ENCODE results near the gene RBBP8. TPM values are rescaled to one million over a fixed set of nuclear protein-coding genes. Genes with fewer than 3 reads are reported as not detected.

RBBP8 gene
- total RNA-seq, 2 donors from 2014 or later = 9.7 to 10.2 TPM

DNA sequence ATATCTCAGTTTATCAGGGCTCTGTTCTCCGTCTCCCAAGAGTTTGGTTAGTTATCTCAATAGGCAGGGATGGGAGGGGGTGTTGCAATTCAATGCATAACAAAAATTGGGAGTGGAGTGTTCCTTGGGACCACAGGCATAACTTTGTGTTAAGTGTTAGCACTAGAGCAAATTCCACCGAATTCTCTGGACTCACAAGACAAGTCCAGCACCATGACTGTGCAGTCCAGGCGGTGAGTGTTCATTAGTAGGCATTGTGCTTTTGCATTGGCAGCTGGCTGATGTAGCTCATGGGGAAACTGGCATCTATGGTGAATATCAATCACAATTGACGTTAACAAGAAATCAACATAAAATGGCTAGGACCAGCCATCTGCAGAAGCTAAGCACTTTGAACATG, 123.2 kb downstream of the RBBP8 start:
- no peaks in the 10 kb centered on the region for H3K27me3 ChIP-seq (replicated peaks; ENCODE audit: insufficient read depth)
- peaks cover 9 to 11% of the 10 kb centered on the region in 2 donors for H3K4me1 ChIP-seq (ENCODE audit: control insufficient read depth in 1 of 2, low read depth in 2 of 2)
- ATAC-seq (ENCODE audit: insufficient number of reproducible peaks, low FRiP score, low read depth) = no peak
- H3K9me3 ChIP-seq = no peaks in the 10 kb centered on the region
- TF ChIP-seq, protein P1, sequence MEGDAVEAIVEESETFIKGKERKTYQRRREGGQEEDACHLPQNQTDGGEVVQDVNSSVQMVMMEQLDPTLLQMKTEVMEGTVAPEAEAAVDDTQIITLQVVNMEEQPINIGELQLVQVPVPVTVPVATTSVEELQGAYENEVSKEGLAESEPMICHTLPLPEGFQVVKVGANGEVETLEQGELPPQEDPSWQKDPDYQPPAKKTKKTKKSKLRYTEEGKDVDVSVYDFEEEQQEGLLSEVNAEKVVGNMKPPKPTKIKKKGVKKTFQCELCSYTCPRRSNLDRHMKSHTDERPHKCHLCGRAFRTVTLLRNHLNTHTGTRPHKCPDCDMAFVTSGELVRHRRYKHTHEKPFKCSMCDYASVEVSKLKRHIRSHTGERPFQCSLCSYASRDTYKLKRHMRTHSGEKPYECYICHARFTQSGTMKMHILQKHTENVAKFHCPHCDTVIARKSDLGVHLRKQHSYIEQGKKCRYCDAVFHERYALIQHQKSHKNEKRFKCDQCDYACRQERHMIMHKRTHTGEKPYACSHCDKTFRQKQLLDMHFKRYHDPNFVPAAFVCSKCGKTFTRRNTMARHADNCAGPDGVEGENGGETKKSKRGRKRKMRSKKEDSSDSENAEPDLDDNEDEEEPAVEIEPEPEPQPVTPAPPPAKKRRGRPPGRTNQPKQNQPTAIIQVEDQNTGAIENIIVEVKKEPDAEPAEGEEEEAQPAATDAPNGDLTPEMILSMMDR (IDR thresholded peaks at IDR 0.05) = no peak
- H3K27ac ChIP-seq = no peak overlapping the region
- no peaks in the 10 kb centered on the region for H3K36me3 ChIP-seq
- H3K4me3 ChIP-seq = no peak overlapping the region
- DNase-seq (ENCODE audit: low spot score) = no peak

DNA sequence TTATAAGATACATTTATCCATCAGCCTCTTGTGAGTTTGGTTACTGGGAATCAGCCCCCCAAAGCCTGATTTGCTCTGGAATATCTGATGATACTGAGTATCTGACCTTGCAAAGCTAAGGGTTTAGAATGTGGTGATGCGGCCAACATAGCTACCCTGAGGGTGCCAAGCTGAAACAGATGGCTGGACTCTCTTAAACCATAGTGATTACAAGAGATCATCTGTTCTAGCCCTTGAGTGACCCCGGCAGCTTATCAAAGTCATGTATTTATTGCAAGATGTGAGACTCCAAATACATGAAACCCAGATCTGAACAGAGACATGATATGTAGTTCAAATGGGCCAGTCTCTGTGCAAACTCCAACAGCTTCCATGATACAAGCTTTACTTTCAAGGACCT, 124.0 kb downstream of the RBBP8 start:
- Histone ChIP-seq H3K36me3 (no peaks in the 10 kb centered on the region), H3K27ac (no peak overlapping the region), H3K9me3 (no peaks in the 10 kb centered on the region), H3K27me3 (replicated peaks; ENCODE audit: insufficient read depth) (no peaks in the 10 kb centered on the region), H3K4me1 (ENCODE audit: control insufficient read depth in 1 of 2, low read depth in 2 of 2) (peaks cover 9 to 11% of the 10 kb centered on the region in 2 donors), H3K4me3 (no peak overlapping the region)
- DNase-seq (ENCODE audit: low spot score) (no peak), ATAC-seq (ENCODE audit: insufficient number of reproducible peaks, low FRiP score, low read depth) (no peak)
- TF ChIP-seq, protein P1 (IDR thresholded peaks at IDR 0.05) = no peak

DNA sequence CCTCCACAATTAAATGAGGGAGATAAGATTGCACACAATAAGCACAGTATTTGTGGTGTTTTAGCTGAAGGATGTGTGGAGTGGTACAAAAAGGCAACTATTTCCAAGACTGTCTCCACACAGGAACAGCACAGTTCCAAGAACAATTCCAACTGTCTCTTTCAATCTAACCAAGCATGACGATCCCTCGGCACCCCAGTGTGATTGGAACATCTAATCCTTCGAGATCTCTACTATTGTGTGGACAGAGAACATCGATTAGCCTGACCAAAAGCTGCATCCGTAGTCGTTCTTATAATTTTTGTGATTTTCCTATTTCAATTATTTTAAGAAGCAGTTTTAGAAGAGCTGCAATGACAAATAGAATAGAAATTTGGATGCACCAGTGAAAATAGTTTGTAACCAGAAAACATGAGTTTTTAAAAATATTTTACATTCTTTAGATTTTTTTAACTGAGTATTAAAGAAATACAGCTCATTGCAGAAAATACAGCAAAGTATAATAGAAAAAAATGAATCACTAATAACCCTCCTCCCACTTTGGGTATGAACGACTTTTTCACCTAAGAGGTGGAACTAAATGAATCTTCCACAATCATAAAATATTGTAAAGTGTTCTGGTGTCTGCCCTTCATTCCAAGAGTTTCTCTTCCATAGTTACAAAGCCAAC, 125.8 kb downstream of the RBBP8 start:
- TF ChIP-seq, protein P1 (IDR thresholded peaks at IDR 0.05) = no peak
- H3K4me3 ChIP-seq = no peak overlapping the region
- no peaks in the 10 kb centered on the region for H3K9me3 ChIP-seq
- no peak for DNase-seq (ENCODE audit: low spot score)
- no peaks in the 10 kb centered on the region for H3K36me3 ChIP-seq
- no peak overlapping the region for H3K27ac ChIP-seq
- no peak for ATAC-seq (ENCODE audit: insufficient number of reproducible peaks, low FRiP score, low read depth)
- H3K4me1 ChIP-seq (ENCODE audit: control insufficient read depth in 1 of 2, low read depth in 2 of 2) = peaks cover 5 to 9% of the 10 kb centered on the region in 2 donors
- no peaks in the 10 kb centered on the region for H3K27me3 ChIP-seq (replicated peaks; ENCODE audit: insufficient read depth)

DNA sequence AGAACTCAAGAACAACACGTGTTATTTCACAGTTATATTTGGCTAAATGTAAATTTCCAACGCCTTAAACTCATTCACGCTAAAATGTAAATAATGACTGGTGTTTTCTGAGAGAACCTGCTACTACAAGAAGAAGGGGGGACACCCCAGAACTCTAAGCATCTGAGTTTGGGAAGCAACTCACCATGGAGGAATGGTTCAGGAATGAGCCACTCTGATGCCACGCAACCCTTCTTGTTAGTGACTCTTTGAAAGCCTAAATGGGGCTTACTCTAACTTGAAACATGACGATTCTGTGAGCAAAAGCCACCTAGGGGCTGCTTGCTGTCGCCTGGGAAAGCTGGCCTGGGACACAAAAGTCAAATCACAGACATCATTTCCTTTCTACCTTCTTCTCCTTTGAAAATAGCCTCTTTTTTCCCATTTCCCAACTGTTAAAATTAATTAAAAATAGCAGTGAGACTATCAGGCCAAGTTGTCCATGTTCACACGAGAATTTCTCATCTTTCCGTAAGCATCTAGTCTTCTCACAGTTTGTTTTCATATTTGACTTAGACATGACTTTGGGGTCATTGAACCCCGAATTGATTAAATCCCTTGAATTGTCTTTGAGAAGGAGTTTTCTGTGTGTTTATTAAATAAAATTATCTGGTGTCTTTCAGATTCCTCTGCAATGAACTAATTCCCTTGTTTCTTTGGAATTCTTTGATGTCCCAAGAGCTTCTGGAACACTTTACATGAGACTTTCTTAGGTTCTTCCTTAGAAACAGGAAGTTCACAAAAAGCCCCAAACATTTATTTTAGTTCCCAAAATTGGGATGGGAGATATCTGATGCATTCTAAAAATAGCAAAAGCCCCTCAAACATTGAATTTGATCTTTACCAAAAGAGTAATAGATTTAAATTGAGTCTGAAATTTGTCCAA, 126.7 kb downstream of the RBBP8 start:
- Histone ChIP-seq H3K27me3 (replicated peaks; ENCODE audit: insufficient read depth) (no peaks in the 10 kb centered on the region), H3K4me1 (ENCODE audit: control insufficient read depth in 1 of 2, low read depth in 2 of 2) (no peaks in the 10 kb centered on the region), H3K36me3 (no peaks in the 10 kb centered on the region), H3K9me3 (no peaks in the 10 kb centered on the region), H3K4me3 (no peak overlapping the region), H3K27ac (no peak overlapping the region)
- ATAC-seq (ENCODE audit: insufficient number of reproducible peaks, low FRiP score, low read depth) = no peak
- TF ChIP-seq, protein P1 (IDR thresholded peaks at IDR 0.05) = no peak
- DNase-seq (ENCODE audit: low spot score) = no peak

DNA sequence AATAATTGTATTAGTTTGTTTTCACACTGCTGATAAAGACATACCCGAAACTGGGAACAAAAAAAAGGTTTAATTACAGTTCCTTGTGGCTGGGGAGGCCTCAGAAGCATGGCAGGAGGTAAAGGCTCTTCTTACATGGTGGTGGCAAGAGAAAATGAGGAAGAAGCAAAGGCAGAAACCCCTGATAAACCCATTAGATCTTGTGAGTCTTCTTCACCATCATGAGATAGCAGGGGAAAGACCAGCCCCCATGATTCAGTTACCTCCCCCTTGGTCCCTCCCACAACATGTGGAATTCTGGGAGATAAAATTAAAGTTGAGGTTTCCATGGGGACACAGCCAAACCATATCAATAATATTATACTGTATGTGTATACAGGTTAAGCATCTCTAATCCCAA, 128.9 kb downstream of the RBBP8 start:
- ATAC-seq (ENCODE audit: insufficient number of reproducible peaks, low FRiP score, low read depth) = no peak

More for the DNA sequence above, 128.9 kb downstream of the RBBP8 start:
- TF ChIP-seq, protein P1 (IDR thresholded peaks at IDR 0.05) = no peak
- DNase-seq (ENCODE audit: low spot score) = no peak
- no peaks in the 10 kb centered on the region for H3K27me3 ChIP-seq (replicated peaks; ENCODE audit: insufficient read depth)
- no peaks in the 10 kb centered on the region for H3K4me1 ChIP-seq (ENCODE audit: control insufficient read depth in 1 of 2, low read depth in 2 of 2)
- no peak overlapping the region for H3K4me3 ChIP-seq
- H3K9me3 ChIP-seq = no peaks in the 10 kb centered on the region
- H3K27ac ChIP-seq = no peak overlapping the region
- no peaks in the 10 kb centered on the region for H3K36me3 ChIP-seq
